A549 (cell line): ENCODE results near the gene C1orf167. TPM values are rescaled to one million over a fixed set of nuclear protein-coding genes. Genes with fewer than 3 reads are reported as not detected.

Experiments
- ATAC-seq, 2 experiments: fragments of 200-7000 bp in 1 of 2; fragments of >200 bp in 1 of 2; cut with Nextera tagmentation in 1 of 2; cut with Tn5 transposase in 1 of 2; 3 replicates each; pipeline versions ENCODE4 v1.8.0 to v1.9.1; 2018 to 2020; ENCODE audit warnings: mild to moderate bottlenecking in 1 of 2, moderate library complexity in 1 of 2
- CTCF ChIA-PET: fragments of 300-600 bp; sonication (Branson Sonifier 250); formaldehyde crosslinking; extraction: SDS; loops from one replicate; lab custom pipeline; 2021; ENCODE audit warnings: antibody characterized with exemption, inconsistent platforms; lab: Yijun Ruan, JAX
- POLR2A ChIA-PET: fragments of 350-600 bp; formaldehyde crosslinking; extraction: SDS; loops from one replicate; lab custom pipeline; 2021; ENCODE audit warnings: antibody characterized with exemption, inconsistent platforms; lab: Yijun Ruan, JAX
- DNase-seq, 2 experiments: peaks; one replicate each; pipeline versions ENCODE4 v3.0.0 to v3.0.0-alpha.2; 2011 to 2016; ENCODE audit warnings: low read depth in 1 of 2, low spot score in 1 of 2
- FAIRE-seq: peaks from 2 replicates; lab custom pipeline; 2011; peaks lifted over from hg19 to GRCh38; lab: Jason Lieb, UNC
- H3K27ac ChIP-seq, 2 experiments: fragments of >200 bp; sonication (Bioruptor Twin); formaldehyde crosslinking; 3 replicates each; pipeline ENCODE4 v1.5.1; 2016 to 2017
- H3K4me1 ChIP-seq: fragments of >200 bp; sonication (Bioruptor Twin); formaldehyde crosslinking; 3 replicates; pipeline ENCODE4 v1.6.1; 2016
- H3K4me2 ChIP-seq: fragments of >200 bp; sonication (Bioruptor Twin); formaldehyde crosslinking; 3 replicates; pipeline ENCODE4 v1.6.1; 2016
- H3K4me3 ChIP-seq: fragments of >200 bp; sonication (Bioruptor Twin); formaldehyde crosslinking; 3 replicates; pipeline ENCODE4 v1.5.1; 2016
- H3K9me3 ChIP-seq: fragments of >200 bp; sonication (Bioruptor Twin); formaldehyde crosslinking; 3 replicates; pipeline ENCODE4 v1.6.1; 2016
- BHLHE40 ChIP-seq: IDR thresholded peaks from 2 replicates; pipeline ENCODE4 v1.6.1; 2012; ENCODE audit warnings: low read depth, low read length, inconsistent platforms
- EHF ChIP-seq: fragments of 250-450 bp; sonication (Bioruptor Pico); IDR thresholded peaks from 2 replicates; pipeline ENCODE4 v1.5.0; 2020; ENCODE audit warnings: mild to moderate bottlenecking
- FOSL2 ChIP-seq, 2 experiments: fragments of 450-650 bp in 1 of 2; fragments of >200 bp in 1 of 2; sonication (Bioruptor Twin) in 1 of 2; formaldehyde crosslinking; IDR thresholded peaks; 2 replicates each; pipeline versions ENCODE4 v1.5.0 to v1.6.1; 2016 to 2020; ENCODE audit warnings: mild to moderate bottlenecking in 1 of 2, moderate library complexity in 1 of 2
- FOXS1 ChIP-seq: fragments of 250-450 bp; sonication (Bioruptor Pico); IDR thresholded peaks from 2 replicates; pipeline ENCODE4 v1.5.0; 2020; ENCODE audit warnings: mild to moderate bottlenecking, moderate library complexity
- HEYL ChIP-seq: fragments of 250-450 bp; sonication (Bioruptor Pico); IDR thresholded peaks from 2 replicates; pipeline ENCODE4 v1.8.0; 2021; ENCODE audit warnings: mild to moderate bottlenecking, moderate library complexity
- KDM1A ChIP-seq: fragments of 200-600 bp; sonication (generic); IDR thresholded peaks from 2 replicates; pipeline ENCODE4 v1.6.1; 2016; ENCODE audit warnings: low read depth, mild to moderate bottlenecking
- KDM5A ChIP-seq: fragments of 200-600 bp; sonication (generic); IDR thresholded peaks from 2 replicates; pipeline ENCODE4 v1.6.1; 2016; ENCODE audit warnings: antibody characterized with exemption, mild to moderate bottlenecking
- NFE2L2 ChIP-seq: fragments of 150-350 bp; conservative IDR thresholded peaks from 2 replicates; pipeline ENCODE4 v1.6.1; 2014; ENCODE audit warnings: low read length
- RCOR1 ChIP-seq: fragments of 150-350 bp; IDR thresholded peaks from 2 replicates; pipeline ENCODE4 v1.6.1; 2014; ENCODE audit warnings: antibody characterized with exemption, low read length, low read depth
- ZC3H11A ChIP-seq: fragments of 450-650 bp; IDR thresholded peaks from 2 replicates; pipeline ENCODE4 v1.6.1; 2014; ENCODE audit warnings: antibody characterized with exemption, mild to moderate bottlenecking
- WGBS: methylation state at CpG from one replicate; pipeline ENCODE4 v1.1.6; 2017; ENCODE audit errors: missing lambda C conversion rate; 5-methylcytosine and 5-hydroxymethylcytosine counted together
- polyA plus RNA-seq, 4 experiments: library from polyadenylated mRNA; depleted of rRNA in 3 of 4; stranded (reverse); fragments of >200 nt; fragmentation: RNase III in 1 of 4; extraction: RNeasy Plus Mini Kit Qiagen cat#74134 plus additional on column Dnase treatment in 1 of 4; gene quantifications; 2 replicates in 3 of 4; 3 replicates in 1 of 4; pipeline ENCODE4 v1.2.3, GENCODE V29; 2011 to 2017
- TF ChIP-seq, protein P1 (sequence below): IDR thresholded peaks from 2 replicates; pipeline ENCODE4 v1.6.1; 2012; ENCODE audit warnings: low read depth, borderline replicate concordance
- TF ChIP-seq, protein P2 (sequence below): fragments of 200-600 bp; sonication (generic); IDR thresholded peaks from 2 replicates; pipeline ENCODE4 v1.6.1; 2016; ENCODE audit warnings: antibody characterized with exemption, mild to moderate bottlenecking, moderate library complexity
- TF ChIP-seq, protein P3 (sequence below): fragments of >200 bp; sonication (Bioruptor Twin); formaldehyde crosslinking; IDR thresholded peaks from 2 replicates; pipeline ENCODE4 v1.6.1; 2016
- TF ChIP-seq, protein P4 (sequence below): IDR thresholded peaks from 2 replicates; pipeline ENCODE4 v1.6.1; 2012
- TF ChIP-seq, protein P5 (sequence below): fragments of 250-450 bp; sonication (Bioruptor Pico); IDR thresholded peaks from 2 replicates; pipeline ENCODE4 v1.5.0; 2020; ENCODE audit warnings: low read depth, mild to moderate bottlenecking, moderate library complexity
- TF ChIP-seq, protein P6 (sequence below): fragments of 150-350 bp; IDR thresholded peaks from 2 replicates; pipeline ENCODE4 v1.6.1; 2014; ENCODE audit warnings: low read depth, mild to moderate bottlenecking, low read length
- TF ChIP-seq, protein P7 (sequence below): fragments of 450-650 bp; IDR thresholded peaks from 2 replicates; pipeline ENCODE4 v1.6.1; 2014; ENCODE audit warnings: antibody characterized with exemption

The C1orf167 gene
- polyA plus RNA-seq, 2 of the 4 experiments (the other 2 are of a cell fraction) = not detected

DNA sequence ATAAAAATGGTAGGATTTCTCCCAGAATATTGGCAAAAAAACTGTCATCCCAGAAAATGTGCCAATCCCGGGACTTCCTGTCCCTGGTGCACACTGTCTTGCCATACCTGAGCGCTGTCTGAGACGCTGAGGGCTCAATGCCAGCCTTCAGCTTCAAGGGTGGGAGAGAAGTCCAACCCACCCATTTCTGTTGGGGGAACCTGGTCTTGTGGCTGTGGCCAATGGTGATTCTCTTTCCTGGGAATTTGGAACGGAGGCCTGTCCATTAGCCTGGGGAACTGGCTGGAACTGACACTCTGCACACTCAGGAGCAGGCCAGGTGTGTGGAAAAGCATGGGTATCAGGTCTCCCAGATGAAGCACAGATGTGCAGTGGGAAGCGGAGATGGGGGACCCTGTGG lies 37.1 kb downstream of the C1orf167 start:
- no peak for ATAC-seq
- ChIA-PET POLR2A (no interaction called here), CTCF (no interaction called here)
- H3K27ac ChIP-seq = no peak overlapping the region
- 96% methylated on average over 4 of the region's 5 CpGs for WGBS
- no peak overlapping the region for H3K4me2 ChIP-seq
- no peak for FAIRE-seq
- TF ChIP-seq, protein P1, sequence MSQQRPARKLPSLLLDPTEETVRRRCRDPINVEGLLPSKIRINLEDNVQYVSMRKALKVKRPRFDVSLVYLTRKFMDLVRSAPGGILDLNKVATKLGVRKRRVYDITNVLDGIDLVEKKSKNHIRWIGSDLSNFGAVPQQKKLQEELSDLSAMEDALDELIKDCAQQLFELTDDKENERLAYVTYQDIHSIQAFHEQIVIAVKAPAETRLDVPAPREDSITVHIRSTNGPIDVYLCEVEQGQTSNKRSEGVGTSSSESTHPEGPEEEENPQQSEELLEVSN = no peak
- TF ChIP-seq, protein P2, sequence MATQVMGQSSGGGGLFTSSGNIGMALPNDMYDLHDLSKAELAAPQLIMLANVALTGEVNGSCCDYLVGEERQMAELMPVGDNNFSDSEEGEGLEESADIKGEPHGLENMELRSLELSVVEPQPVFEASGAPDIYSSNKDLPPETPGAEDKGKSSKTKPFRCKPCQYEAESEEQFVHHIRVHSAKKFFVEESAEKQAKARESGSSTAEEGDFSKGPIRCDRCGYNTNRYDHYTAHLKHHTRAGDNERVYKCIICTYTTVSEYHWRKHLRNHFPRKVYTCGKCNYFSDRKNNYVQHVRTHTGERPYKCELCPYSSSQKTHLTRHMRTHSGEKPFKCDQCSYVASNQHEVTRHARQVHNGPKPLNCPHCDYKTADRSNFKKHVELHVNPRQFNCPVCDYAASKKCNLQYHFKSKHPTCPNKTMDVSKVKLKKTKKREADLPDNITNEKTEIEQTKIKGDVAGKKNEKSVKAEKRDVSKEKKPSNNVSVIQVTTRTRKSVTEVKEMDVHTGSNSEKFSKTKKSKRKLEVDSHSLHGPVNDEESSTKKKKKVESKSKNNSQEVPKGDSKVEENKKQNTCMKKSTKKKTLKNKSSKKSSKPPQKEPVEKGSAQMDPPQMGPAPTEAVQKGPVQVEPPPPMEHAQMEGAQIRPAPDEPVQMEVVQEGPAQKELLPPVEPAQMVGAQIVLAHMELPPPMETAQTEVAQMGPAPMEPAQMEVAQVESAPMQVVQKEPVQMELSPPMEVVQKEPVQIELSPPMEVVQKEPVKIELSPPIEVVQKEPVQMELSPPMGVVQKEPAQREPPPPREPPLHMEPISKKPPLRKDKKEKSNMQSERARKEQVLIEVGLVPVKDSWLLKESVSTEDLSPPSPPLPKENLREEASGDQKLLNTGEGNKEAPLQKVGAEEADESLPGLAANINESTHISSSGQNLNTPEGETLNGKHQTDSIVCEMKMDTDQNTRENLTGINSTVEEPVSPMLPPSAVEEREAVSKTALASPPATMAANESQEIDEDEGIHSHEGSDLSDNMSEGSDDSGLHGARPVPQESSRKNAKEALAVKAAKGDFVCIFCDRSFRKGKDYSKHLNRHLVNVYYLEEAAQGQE = no peak
- H3K9me3 ChIP-seq = no peaks in the 10 kb centered on the region
- no peak overlapping the region for H3K4me3 ChIP-seq
- DNase-seq = no peak
- peaks cover 9% of the 10 kb centered on the region for H3K4me1 ChIP-seq

DNA sequence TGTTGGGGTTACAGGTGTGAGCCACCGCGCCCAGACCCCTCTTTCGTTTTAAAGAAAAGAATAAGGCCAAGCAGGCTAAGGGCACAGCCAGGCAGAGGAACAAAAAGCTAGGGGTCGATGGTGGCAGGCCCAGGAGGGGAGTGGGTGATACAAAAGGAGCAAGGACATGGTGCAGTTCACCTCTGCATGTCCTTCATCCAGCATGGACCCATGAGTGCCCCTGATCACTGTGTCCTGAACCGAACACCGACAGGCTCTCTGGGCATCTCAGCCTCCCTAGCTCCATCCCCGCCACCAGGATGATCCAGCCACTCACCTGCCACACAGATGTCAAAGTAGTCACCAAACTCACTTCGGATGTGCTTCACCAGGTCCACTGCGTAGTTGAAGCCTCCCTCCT lies 37.9 kb downstream of the C1orf167 start:
- ATAC-seq (no peak), FAIRE-seq (no peak), DNase-seq (no peak)
- Histone ChIP-seq H3K27ac (no peak overlapping the region), H3K4me2 (no peak overlapping the region), H3K9me3 (no peaks in the 10 kb centered on the region), H3K4me1 (peaks cover 17% of the 10 kb centered on the region), H3K4me3 (no peak overlapping the region)
- ChIA-PET POLR2A (no interaction called here), CTCF (no interaction called here)
- WGBS = 92% methylated on average over 9 of the region's 9 CpGs
- TF ChIP-seq FOXS1 = no peak
- TF ChIP-seq, protein P3, sequence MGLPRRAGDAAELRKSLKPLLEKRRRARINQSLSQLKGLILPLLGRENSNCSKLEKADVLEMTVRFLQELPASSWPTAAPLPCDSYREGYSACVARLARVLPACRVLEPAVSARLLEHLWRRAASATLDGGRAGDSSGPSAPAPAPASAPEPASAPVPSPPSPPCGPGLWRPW = no peak
- no peak for TF ChIP-seq RCOR1
- TF ChIP-seq, protein P4, sequence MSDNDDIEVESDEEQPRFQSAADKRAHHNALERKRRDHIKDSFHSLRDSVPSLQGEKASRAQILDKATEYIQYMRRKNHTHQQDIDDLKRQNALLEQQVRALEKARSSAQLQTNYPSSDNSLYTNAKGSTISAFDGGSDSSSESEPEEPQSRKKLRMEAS = no peak
- no peak for TF ChIP-seq KDM1A
- no peak for TF ChIP-seq BHLHE40
- TF ChIP-seq, protein P1 = no peak
- TF ChIP-seq, protein P5, sequence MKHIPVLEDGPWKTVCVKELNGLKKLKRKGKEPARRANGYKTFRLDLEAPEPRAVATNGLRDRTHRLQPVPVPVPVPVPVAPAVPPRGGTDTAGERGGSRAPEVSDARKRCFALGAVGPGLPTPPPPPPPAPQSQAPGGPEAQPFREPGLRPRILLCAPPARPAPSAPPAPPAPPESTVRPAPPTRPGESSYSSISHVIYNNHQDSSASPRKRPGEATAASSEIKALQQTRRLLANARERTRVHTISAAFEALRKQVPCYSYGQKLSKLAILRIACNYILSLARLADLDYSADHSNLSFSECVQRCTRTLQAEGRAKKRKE (CRISPR knock-in tag) = no peak
- TF ChIP-seq, protein P6, sequence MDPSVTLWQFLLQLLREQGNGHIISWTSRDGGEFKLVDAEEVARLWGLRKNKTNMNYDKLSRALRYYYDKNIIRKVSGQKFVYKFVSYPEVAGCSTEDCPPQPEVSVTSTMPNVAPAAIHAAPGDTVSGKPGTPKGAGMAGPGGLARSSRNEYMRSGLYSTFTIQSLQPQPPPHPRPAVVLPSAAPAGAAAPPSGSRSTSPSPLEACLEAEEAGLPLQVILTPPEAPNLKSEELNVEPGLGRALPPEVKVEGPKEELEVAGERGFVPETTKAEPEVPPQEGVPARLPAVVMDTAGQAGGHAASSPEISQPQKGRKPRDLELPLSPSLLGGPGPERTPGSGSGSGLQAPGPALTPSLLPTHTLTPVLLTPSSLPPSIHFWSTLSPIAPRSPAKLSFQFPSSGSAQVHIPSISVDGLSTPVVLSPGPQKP = no peak
- TF ChIP-seq, protein P7, sequence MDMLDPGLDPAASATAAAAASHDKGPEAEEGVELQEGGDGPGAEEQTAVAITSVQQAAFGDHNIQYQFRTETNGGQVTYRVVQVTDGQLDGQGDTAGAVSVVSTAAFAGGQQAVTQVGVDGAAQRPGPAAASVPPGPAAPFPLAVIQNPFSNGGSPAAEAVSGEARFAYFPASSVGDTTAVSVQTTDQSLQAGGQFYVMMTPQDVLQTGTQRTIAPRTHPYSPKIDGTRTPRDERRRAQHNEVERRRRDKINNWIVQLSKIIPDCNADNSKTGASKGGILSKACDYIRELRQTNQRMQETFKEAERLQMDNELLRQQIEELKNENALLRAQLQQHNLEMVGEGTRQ = no peak
- TF ChIP-seq KDM5A = no peak
- TF ChIP-seq ZC3H11A = no peak
- TF ChIP-seq EHF (CRISPR knock-in tag) = no peak
- TF ChIP-seq NFE2L2 = no peak
- TF ChIP-seq, protein P2 = no peak
- no peak for TF ChIP-seq HEYL (CRISPR knock-in tag)
- TF ChIP-seq FOSL2 (IDR thresholded peaks at IDR 0.05) = no peak
- no peak for TF ChIP-seq FOSL2 (CRISPR knock-in tag; IDR thresholded peaks at IDR 0.05)
